GM19193 (cell line): Measurements from ENCODE around the gene MAP2K5.

Experiments
- POLR2A ChIP-seq: IDR thresholded peaks from 4 replicates; pipeline ENCODE4 v1.6.1; 2011; ENCODE audit not compliant: insufficient read depth, insufficient read length; ENCODE audit errors: extremely low read depth

Gene MAP2K5

GRCh38 chr15:67601073-67601472 lies 58.6 kb downstream of the MAP2K5 start:
- TF ChIP-seq POLR2A, result no peak

- no peak for TF ChIP-seq POLR2A
Observed at GRCh38 chr15:67603063-67603462, 60.6 kb downstream of the MAP2K5 start.

- no peak for TF ChIP-seq POLR2A
Observed at GRCh38 chr15:67605871-67606270, 63.4 kb downstream of the MAP2K5 start.

GRCh38 chr15:67606742-67607141 lies 64.2 kb downstream of the MAP2K5 start:
- no peak for TF ChIP-seq POLR2A

GRCh38 chr15:67607329-67607728 lies 64.8 kb downstream of the MAP2K5 start:
- TF ChIP-seq POLR2A, result no peak

GRCh38 chr15:67607959-67608637 lies 65.6 kb downstream of the MAP2K5 start:
- TF ChIP-seq POLR2A, result no peak

GRCh38 chr15:67608638-67608959 lies 66.1 kb downstream of the MAP2K5 start:
- no peak for TF ChIP-seq POLR2A

- no peak for TF ChIP-seq POLR2A
Observed at GRCh38 chr15:67611370-67612369, 69.2 kb downstream of the MAP2K5 start.

GRCh38 chr15:67613211-67613610 lies 70.7 kb downstream of the MAP2K5 start:
- no peak for TF ChIP-seq POLR2A

- no peak for TF ChIP-seq POLR2A
Observed at GRCh38 chr15:67613708-67614107, 71.2 kb downstream of the MAP2K5 start.

- TF ChIP-seq POLR2A, result no peak
Observed at GRCh38 chr15:67618297-67618696, 75.8 kb downstream of the MAP2K5 start.

GRCh38 chr15:67622110-67622509 lies 79.6 kb downstream of the MAP2K5 start:
- TF ChIP-seq POLR2A, result no peak

- TF ChIP-seq POLR2A, result no peak
Observed at GRCh38 chr15:67632261-67632660, 89.8 kb downstream of the MAP2K5 start.

- no peak for TF ChIP-seq POLR2A
Observed at GRCh38 chr15:67639591-67639990, 97.1 kb downstream of the MAP2K5 start.

GRCh38 chr15:67641453-67641852 lies 99.0 kb downstream of the MAP2K5 start:
- no peak for TF ChIP-seq POLR2A

- TF ChIP-seq POLR2A, result no peak
Observed at GRCh38 chr15:67646847-67647246, 104.3 kb downstream of the MAP2K5 start.
